Epithelial cell of proximal tubule (primary cell): Measurements from ENCODE around the gene DDRGK1. TPM values are rescaled to one million over a fixed set of nuclear protein-coding genes. Genes with fewer than 3 reads are reported as not detected.

Experiments
- DNase-seq: peaks from one replicate; pipeline ENCODE4 v3.0.0-alpha.2; 2011; ENCODE audit warnings: low read depth
- H3K4me3 ChIP-seq: 2 replicates; pipeline ENCODE4 v1.5.1; 2011; ENCODE audit warnings: low read depth, mild to moderate bottlenecking, low read length
- total RNA-seq: library from RNA; depleted of rRNA; stranded (reverse); fragments of >200 nt; gene quantifications from 2 replicates; pipeline ENCODE4 v1.2.3, GENCODE V29; 2015
- TF ChIP-seq, protein P1 (sequence below): conservative IDR thresholded peaks from 2 replicates; pipeline ENCODE4 v1.5.1; 2012; ENCODE audit warnings: low read depth, mild to moderate bottlenecking, low read length

The DDRGK1 gene
- total RNA-seq, result 63.5 and 80.7 TPM in 2 replicates

DNA sequence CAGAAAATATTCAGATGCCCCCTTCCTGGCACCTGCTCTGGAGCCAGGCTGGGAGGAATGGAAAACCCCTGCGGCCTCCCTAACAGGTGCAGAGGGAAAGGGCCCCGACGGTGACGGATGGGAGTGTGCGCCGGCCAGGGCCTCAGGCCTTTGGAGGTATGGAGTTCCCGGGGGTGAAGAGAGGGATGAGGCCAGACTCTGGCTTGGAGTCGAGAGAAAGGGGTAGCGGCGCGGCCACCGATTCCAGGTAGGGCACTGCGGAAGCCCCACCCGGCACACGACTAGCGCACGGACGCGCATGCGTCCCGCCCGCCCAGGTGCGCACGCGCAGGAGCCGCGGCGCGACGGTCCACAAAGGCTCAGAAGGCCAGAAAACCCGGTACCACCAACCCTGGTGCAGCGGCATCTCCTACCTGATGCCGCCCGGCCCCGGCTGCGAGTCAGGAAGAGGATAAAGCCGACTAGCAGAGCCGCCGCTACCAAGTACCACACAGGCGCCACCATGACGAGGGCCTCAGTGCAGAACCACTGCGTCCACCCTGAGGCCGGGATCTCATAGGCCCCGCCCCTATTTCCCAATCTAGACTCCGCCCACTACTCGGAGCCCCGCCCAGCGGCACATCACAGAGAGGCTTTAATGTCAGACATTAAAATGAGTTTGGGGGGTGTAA is at the start of gene DDRGK1:
DDRGK1 (minus strand) TSS at position 559 of the 671 bp plus-strand sequence; CDS start at position 504, 55 bp downstream.
- TF ChIP-seq, protein P1, sequence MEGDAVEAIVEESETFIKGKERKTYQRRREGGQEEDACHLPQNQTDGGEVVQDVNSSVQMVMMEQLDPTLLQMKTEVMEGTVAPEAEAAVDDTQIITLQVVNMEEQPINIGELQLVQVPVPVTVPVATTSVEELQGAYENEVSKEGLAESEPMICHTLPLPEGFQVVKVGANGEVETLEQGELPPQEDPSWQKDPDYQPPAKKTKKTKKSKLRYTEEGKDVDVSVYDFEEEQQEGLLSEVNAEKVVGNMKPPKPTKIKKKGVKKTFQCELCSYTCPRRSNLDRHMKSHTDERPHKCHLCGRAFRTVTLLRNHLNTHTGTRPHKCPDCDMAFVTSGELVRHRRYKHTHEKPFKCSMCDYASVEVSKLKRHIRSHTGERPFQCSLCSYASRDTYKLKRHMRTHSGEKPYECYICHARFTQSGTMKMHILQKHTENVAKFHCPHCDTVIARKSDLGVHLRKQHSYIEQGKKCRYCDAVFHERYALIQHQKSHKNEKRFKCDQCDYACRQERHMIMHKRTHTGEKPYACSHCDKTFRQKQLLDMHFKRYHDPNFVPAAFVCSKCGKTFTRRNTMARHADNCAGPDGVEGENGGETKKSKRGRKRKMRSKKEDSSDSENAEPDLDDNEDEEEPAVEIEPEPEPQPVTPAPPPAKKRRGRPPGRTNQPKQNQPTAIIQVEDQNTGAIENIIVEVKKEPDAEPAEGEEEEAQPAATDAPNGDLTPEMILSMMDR, result no peak

GRCh38 chr20:3251806-3252205 is 47.3 kb upstream of the DDRGK1 start:
- TF ChIP-seq, protein P1, result no peak
- no peak for DNase-seq

More for the DNA sequence above, at the start of gene DDRGK1:
- H3K4me3 ChIP-seq, result peak within 1 kb of the TSS; percentile 84
- peak; percentile 26 for DNase-seq

DNA sequence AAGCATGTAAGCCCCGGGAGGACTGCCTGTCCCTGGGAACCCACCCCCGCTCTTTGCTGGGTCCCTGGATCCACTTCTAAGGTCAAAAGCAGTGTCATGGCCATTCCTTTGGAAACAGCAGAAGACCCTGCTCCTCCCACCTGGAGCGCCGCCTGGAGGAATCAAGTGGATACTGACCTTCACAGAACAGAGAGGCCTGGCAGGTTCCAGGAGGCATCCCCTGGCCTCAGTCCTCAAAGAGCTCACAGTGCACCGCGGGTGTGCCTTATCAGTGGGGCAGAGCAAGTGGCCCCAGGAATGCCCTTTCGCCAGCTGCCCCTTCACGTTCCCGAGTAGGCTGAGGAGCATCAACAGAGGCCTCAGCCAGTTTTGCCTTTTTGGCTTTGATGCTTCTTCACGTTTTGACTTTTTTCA is 45.6 kb upstream of the DDRGK1 start:
- no peak for DNase-seq
- H3K4me3 ChIP-seq, result no peak overlapping the region
- TF ChIP-seq, protein P1, result peak; percentile 33

More at GRCh38 chr20:3251806-3252205, 47.3 kb upstream of the DDRGK1 start:
- no peak overlapping the region for H3K4me3 ChIP-seq

- TF ChIP-seq, protein P1, result no peak
- no peak for DNase-seq
- H3K4me3 ChIP-seq, result no peak overlapping the region
Observed at GRCh38 chr20:3248993-3249347, 44.5 kb upstream of the DDRGK1 start.

GRCh38 chr20:3248167-3248992 is 43.9 kb upstream of the DDRGK1 start:
- no peak overlapping the region for H3K4me3 ChIP-seq
- no peak for DNase-seq
- TF ChIP-seq, protein P1, result no peak

GRCh38 chr20:3247638-3248037 is 43.2 kb upstream of the DDRGK1 start:
- no peak for DNase-seq
- H3K4me3 ChIP-seq, result no peak overlapping the region
- TF ChIP-seq, protein P1, result no peak

DNA sequence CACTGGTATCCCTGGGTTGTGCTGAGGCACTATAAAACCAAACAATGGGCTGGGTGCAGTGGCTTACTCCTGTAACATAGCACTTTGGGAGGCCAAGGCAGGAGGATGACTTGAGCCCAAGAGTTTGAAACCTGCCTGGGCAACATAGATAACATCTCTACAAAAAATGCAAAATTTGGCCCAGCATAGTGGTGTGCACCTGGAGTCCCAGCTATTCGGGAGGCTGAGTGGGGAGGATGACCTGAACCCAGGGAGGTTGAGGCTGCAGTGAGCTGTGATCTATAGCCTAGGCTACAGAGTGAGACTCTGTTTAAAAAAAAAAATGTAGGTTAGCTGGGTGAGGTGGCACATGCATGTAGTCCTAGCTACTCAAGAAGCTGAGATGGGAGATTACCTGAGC is 42.2 kb upstream of the DDRGK1 start:
- no peak for DNase-seq
- H3K4me3 ChIP-seq, result no peak overlapping the region
- TF ChIP-seq, protein P1, result no peak
